HepG2 (cell line): ENCODE results near the gene DDX1. TPM values are rescaled to one million over a fixed set of nuclear protein-coding genes. Genes with fewer than 3 reads are reported as not detected.

ENCODE experiments used
- FOSL2 ChIP-seq: sonication (generic); formaldehyde crosslinking; IDR thresholded peaks from 2 replicates; pipeline ENCODE4 v1.4.0; 2020; ENCODE audit warnings: missing genetic modification reagents
- GTF2F1 ChIP-seq: fragments of 150-350 bp; IDR thresholded peaks from 2 replicates; pipeline ENCODE4 v1.6.1; 2014; ENCODE audit warnings: low read length
- MIER2 ChIP-seq: IDR thresholded peaks from 2 replicates; pipeline ENCODE4 v1.6.1; 2016; ENCODE audit warnings: missing biosample characterization, missing genetic modification reagents
- MIER3 ChIP-seq: IDR thresholded peaks from 2 replicates; pipeline ENCODE4 v1.6.1; 2016; ENCODE audit warnings: missing compliant biosample characterization, borderline replicate concordance
- NR1H2 ChIP-seq: sonication (generic); formaldehyde crosslinking; IDR thresholded peaks from 2 replicates; pipeline ENCODE4 v1.8.1; 2022; ENCODE audit warnings: low read depth, missing genetic modification reagents, borderline replicate concordance
- SETDB1 ChIP-seq: sonication (generic); formaldehyde crosslinking; IDR thresholded peaks from 2 replicates; pipeline ENCODE4 v1.5.1; 2020; ENCODE audit warnings: missing genetic modification reagents, mild to moderate bottlenecking, borderline replicate concordance
- ZFAT ChIP-seq: sonication (generic); formaldehyde crosslinking; conservative IDR thresholded peaks from 2 replicates; pipeline ENCODE4 v1.8.1; 2023; ENCODE audit warnings: missing genetic modification reagents, inconsistent platforms
- ZFP36L2 ChIP-seq: sonication (generic); formaldehyde crosslinking; IDR thresholded peaks from 2 replicates; pipeline ENCODE4 v1.4.0; 2020; ENCODE audit warnings: missing genetic modification reagents
- ZNF232 ChIP-seq: sonication (generic); formaldehyde crosslinking; IDR thresholded peaks from 2 replicates; pipeline ENCODE4 v1.4.0; 2020; ENCODE audit warnings: missing genetic modification reagents, borderline replicate concordance
- ZNF282 ChIP-seq: fragments of 450-650 bp; IDR thresholded peaks from 2 replicates; pipeline ENCODE4 v1.6.1; 2018; ENCODE audit not compliant: partially characterized antibody
- ZNF3 ChIP-seq: IDR thresholded peaks from 2 replicates; pipeline ENCODE4 v1.7.0; 2017; ENCODE audit warnings: inconsistent platforms
- ZNF317 ChIP-seq: sonication (generic); formaldehyde crosslinking; IDR thresholded peaks from 2 replicates; pipeline ENCODE4 v1.5.0; 2020; ENCODE audit warnings: mild to moderate bottlenecking, missing genetic modification reagents
- ZNF556 ChIP-seq: sonication (generic); formaldehyde crosslinking; IDR thresholded peaks from 2 replicates; pipeline ENCODE4 v1.4.0; 2020; ENCODE audit warnings: mild to moderate bottlenecking, missing genetic modification reagents, borderline replicate concordance
- ZNF672 ChIP-seq: sonication (generic); formaldehyde crosslinking; IDR thresholded peaks from 2 replicates; pipeline ENCODE4 v1.8.1; 2022; ENCODE audit warnings: missing genetic modification reagents
- ZNF709 ChIP-seq: sonication (generic); formaldehyde crosslinking; IDR thresholded peaks from 2 replicates; pipeline ENCODE4 v1.5.0; 2020; ENCODE audit warnings: mild to moderate bottlenecking, missing genetic modification reagents
- polyA plus RNA-seq, 8 experiments: library from polyadenylated mRNA; depleted of rRNA in 3 of 8; stranded (reverse) in 7 of 8; unstranded in 1 of 8; fragments of >200 nt; fragmentation: Illumina TruSeq in 4 of 8; extraction: Trizol in 4 of 8; gene quantifications; 2 replicates each; pipeline versions ENCODE4 v1.2.1 to v1.2.3, GENCODE V29; 2011 to 2016; ENCODE audit warnings: low read depth in 4 of 8, missing spikeins in 1 of 8, mixed read lengths in 1 of 8; ENCODE audit not compliant: insufficient read depth in 1 of 8
- total RNA-seq, 5 experiments: library from RNA; depleted of rRNA; stranded (reverse); fragments of >200 nt; fragmentation: Illumina TruSeq; extraction: Trizol; gene quantifications; 2 replicates each; pipeline ENCODE4 v1.2.3, GENCODE V29; 2016; ENCODE audit warnings: low read depth in 1 of 5
- TF ChIP-seq, protein P1 (sequence below): sonication (generic); formaldehyde crosslinking; IDR thresholded peaks from 2 replicates; pipeline ENCODE4 v1.4.0; 2020; ENCODE audit warnings: missing genetic modification reagents
- TF ChIP-seq, protein P2 (sequence below): sonication (generic); formaldehyde crosslinking; IDR thresholded peaks from 2 replicates; pipeline ENCODE4 v1.5.1; 2020; ENCODE audit warnings: missing genetic modification reagents, mild to moderate bottlenecking, borderline replicate concordance
- TF ChIP-seq, protein P3 (sequence below): IDR thresholded peaks from 2 replicates; pipeline ENCODE4 v1.6.1; 2016; ENCODE audit warnings: low read depth, borderline replicate concordance

DDX1 gene
- total and polyA plus RNA-seq, 2 of the 13 experiments (the other 11 are each of a cell fraction or from before 2014, with no cell fraction given) = 81.6 to 130 TPM

DNA sequence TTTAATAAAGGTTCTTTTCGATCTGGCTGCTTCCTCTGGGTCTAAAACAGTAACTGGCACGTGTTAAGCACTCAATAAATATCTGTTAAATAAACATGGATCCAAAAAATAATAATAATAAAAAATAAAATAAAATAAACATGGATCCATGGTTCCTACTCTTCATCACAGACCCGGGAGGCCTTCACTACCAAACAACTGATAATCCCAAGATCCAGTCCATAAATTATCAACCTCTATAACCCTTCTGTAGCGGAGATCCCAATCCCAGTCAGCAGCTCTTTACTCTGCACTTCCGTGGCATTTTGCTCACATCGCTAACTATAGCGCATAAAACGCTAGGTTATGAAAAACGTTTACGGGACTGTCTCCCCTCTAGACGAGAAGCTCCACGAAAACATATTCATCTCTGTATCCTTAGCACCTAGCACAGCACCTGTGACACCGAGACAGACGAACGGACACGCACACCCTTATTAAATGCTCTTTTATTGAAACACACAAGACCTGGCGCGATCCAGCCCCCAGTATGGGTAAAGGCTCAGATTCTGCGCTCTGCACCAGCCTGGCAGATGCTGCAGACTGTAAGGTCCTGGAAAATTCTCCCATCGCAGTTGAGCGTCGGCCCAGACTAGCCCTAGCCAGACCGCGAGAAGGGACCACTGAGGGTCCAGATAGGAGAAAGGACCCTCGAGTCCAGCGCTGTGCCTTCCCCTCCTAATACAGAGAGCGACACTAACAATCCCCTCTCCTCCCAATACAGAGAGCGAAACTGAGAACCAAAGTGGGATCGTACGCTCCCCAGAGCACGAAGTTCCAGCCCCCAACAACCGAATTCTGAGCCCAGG, 31.3 kb upstream of the DDX1 start (continued):
- TF ChIP-seq ZNF709 (CRISPR knock-in tag) (0 out of 2 replicates have a peak, but pooled peaks have one; percentile 5), FOSL2 (CRISPR knock-in tag) (no peak), ZNF282 (no peak), GTF2F1 (no peak), ZFP36L2 (CRISPR knock-in tag) (no peak), NR1H2 (CRISPR knock-in tag) (no peak), ZNF672 (CRISPR knock-in tag) (no peak), ZFAT (CRISPR knock-in tag) (no peak), MIER3 (CRISPR knock-in tag) (no peak), SETDB1 (no peak), MIER2 (no peak), ZNF317 (CRISPR knock-in tag) (no peak), ZNF3 (CRISPR knock-in tag) (no peak), ZNF556 (CRISPR knock-in tag) (no peak), ZNF232 (no peak)
- TF ChIP-seq, protein P1, sequence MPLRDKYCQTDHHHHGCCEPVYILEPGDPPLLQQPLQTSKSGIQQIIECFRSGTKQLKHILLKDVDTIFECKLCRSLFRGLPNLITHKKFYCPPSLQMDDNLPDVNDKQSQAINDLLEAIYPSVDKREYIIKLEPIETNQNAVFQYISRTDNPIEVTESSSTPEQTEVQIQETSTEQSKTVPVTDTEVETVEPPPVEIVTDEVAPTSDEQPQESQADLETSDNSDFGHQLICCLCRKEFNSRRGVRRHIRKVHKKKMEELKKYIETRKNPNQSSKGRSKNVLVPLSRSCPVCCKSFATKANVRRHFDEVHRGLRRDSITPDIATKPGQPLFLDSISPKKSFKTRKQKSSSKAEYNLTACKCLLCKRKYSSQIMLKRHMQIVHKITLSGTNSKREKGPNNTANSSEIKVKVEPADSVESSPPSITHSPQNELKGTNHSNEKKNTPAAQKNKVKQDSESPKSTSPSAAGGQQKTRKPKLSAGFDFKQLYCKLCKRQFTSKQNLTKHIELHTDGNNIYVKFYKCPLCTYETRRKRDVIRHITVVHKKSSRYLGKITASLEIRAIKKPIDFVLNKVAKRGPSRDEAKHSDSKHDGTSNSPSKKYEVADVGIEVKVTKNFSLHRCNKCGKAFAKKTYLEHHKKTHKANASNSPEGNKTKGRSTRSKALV (CRISPR knock-in tag) = peak; percentile 76; the same call in 1 of the 2 replicates
- TF ChIP-seq, protein P2, sequence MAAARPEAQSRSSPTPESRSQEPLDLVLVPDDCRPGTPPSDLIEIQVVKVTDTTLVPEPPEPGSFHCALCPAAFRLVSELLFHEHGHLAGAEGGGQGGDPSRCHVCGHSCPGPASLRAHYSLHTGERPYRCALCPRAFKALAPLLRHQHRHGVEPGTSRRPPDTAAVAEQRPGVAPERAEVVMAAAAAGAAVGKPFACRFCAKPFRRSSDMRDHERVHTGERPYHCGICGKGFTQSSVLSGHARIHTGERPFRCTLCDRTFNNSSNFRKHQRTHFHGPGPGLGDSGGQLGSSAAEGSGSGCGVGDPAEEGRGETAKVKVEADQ (CRISPR knock-in tag) = no peak; the same call in 1 of the 2 replicates
- TF ChIP-seq, protein P3, sequence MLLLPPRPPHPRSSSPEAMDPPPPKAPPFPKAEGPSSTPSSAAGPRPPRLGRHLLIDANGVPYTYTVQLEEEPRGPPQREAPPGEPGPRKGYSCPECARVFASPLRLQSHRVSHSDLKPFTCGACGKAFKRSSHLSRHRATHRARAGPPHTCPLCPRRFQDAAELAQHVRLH (CRISPR knock-in tag) = no peak; the same call in 1 of the 2 replicates
